ENCODE data around the gene KAT8. TPM values are rescaled to one million over a fixed set of nuclear protein-coding genes. Genes with fewer than 3 reads are reported as not detected.
A peak's percentile ranks its signal among the peaks of the same experiment; 100 is the strongest.
"Not testable (repeated sequence)": the region's sequence is repeated elsewhere in the genome, so short reads cannot be mapped to it uniquely, and the experiment has no call there.

Gene KAT8
- total RNA-seq, 1 donor from 2014 or later = 67.3 TPM

DNA sequence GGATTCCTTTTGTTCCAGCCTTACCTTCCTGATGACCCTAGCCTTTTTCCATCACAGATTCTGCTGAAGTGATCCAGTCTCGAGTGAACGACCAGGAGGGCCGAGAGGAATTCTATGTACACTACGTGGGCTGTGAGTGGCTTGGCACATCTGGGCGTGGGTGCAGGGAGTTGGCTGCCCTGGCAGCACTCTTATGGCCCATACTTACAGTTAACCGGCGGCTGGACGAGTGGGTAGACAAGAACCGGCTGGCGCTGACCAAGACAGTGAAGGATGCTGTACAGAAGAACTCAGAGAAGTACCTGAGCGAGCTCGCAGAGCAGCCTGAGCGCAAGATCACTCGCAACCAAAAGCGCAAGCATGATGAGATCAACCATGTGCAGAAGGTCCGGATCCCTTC is 2.7 kb downstream of the KAT8 start:
- intact Hi-C loops (cut with DNase I) = no loop called here
- DNase-seq (ENCODE audit: low spot score) = no peak
- ATAC-seq = no peak

DNA sequence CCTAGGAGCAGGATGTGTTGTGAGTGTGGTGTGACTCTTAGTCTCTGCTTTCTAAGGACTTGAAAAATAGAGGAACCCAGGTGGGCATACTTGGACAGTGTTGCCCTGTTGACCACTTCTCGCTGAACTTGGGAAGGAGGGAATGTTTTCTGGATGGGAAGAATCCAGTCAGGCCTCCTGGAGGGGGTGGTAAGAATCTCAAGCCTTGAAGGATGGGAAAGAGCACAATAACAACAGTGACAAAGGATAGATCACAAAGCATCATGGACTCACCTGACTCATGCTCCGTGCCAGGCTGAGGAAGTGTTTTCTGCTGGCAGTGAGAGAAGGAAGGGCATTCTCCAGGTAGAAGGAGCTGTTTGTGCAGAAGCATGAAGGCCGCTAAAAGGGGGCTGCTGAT is 8.4 kb downstream of the KAT8 start:
- ATAC-seq (no peak), DNase-seq (ENCODE audit: low spot score) (no peak)
- intact Hi-C loops (cut with DNase I) = no loop called here

DNA sequence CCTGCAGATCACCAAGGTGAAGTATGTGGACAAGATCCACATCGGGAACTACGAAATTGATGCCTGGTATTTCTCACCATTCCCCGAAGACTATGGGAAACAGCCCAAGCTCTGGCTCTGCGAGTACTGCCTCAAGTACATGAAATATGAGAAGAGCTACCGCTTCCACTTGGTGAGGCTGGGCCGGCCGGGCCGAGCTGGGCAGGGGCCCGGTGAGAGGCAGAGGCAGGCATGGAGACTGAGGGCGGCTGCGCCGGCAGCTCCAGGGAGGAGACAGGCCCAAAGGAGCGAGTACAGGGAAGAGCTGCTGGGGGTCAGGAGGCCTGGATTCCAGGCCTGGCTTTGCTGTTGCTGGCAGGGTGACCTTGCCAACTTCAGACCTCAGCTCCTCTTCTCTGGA is 9.7 kb downstream of the KAT8 start:
- no peak for DNase-seq (ENCODE audit: low spot score)
- no peak for ATAC-seq
- intact Hi-C loops (cut with DNase I) = no loop called here

DNA sequence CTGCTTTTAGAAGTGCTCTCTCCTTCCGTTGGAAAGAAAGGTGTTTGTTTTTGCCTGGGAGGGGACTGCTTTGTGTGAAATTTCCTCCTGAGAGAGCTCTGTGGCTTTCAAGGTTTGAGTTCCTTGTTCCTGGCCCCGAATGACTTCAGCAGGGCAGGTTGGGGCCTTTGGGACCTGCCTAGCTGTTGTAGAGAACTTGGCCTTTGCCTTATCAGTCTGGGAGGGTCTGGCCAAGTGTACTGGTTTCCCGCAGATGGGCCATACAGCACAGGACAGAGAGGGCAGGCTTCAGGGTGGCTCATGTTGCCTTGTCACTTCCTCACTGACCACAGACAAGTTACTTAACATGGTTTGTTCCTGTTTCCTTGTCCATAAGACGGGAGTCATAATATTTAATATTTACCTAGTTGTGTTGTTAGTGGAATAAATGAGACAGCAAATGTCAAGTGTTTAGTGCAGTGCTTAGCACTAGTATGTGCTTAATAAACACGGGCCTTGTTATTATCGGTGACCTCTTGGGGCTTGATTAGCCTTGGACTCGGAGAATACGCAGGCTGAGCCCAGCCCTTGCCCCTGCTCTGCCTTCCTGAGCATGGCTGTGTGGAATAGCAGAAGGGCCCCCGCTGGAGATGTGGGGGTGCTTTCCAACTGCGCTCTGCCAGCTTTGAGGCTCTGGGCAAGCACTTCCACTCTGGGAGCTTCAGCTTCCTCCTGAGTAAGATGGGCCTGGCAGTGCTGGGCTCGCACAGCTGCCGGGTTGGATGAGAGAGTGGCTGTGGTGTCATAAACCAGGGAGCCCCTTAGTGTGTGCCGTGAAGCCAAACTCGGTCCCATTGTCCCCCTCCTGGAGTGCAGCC is 11.5 kb downstream of the KAT8 start:
- ATAC-seq = peak; percentile 70
- intact Hi-C loops (cut with DNase I) = no loop called here
- DNase-seq (ENCODE audit: low spot score) = no peak

DNA sequence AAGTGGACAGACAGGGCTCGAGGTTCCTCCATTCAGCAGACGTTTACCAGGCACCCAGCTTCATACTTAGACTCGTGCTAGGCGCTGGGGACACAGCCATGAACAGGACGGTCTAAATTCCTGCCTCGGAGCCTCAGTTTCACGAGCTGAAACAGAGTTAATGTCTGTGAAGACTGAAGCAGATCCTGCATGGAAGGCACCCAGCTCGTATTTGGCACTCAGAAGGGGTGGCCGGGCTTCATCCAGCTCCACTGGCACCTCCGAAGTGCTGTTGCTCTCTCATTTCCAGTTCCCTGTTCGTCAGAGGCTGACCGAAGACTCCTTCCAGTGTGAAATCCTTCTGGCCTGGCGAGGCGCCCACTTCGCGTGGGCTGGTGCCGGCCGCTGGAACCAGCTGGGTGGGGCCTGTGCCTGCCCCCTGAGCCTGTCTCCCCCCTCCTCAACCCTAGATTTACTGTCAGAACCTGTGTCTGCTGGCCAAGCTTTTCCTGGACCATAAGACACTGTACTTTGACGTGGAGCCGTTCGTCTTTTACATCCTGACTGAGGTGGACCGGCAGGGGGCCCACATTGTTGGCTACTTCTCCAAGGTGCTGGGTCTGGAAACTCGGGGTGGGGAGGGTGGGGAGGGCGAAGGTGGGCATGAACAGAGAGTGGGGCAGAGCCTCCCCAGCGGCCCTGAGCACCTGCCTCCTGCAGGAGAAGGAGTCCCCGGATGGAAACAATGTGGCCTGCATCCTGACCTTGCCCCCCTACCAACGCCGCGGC is 12.3 kb downstream of the KAT8 start:
- DNase-seq (ENCODE audit: low spot score) (no peak), ATAC-seq (peak; percentile 51)
- intact Hi-C loops (cut with DNase I) = no loop called here

DNA sequence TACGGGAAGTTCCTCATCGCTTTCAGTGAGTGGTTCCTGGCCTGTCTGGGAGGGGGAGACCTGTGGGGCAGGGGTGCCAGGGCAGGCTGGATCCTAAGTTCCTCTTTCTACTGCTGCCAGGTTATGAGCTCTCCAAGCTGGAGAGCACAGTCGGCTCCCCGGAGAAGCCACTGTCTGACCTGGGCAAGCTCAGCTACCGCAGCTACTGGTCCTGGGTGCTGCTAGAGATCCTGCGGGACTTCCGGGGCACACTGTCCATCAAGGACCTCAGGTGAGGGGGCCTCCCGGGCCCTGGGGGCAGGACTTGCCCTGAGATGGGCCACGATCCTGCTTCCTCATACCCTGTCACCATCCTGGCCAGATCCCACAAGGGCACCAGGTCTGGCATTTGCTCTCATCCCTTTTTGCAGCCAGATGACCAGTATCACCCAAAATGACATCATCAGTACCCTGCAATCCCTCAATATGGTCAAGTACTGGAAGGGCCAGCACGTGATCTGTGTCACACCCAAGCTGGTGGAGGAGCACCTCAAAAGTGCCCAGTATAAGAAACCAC is 12.9 kb downstream of the KAT8 start:
- intact Hi-C loops (cut with DNase I) = no loop called here
- ATAC-seq = no peak
- DNase-seq (ENCODE audit: low spot score) = no peak

DNA sequence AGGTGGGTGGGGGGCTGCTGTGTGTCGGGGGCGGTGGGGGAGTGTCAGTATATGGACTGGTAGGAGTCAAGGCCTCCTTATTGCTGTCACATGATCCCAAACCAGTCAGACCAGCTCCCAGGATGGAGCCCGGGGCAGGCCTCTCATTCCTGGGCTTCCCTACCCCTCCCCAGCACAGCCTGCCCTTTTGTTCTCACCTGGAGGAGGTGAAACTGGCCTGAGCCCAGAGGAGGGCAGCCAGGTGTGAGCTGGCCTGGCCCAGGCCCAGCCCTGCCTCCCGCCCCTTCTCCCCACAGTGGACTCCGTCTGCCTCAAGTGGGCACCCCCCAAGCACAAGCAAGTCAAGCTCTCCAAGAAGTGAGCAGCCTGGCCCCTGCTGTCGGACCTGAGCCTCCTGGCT is 13.4 kb downstream of the KAT8 start:
- intact Hi-C loops (cut with DNase I) = no loop called here
- ATAC-seq (no peak), DNase-seq (ENCODE audit: low spot score) (no peak)

DNA sequence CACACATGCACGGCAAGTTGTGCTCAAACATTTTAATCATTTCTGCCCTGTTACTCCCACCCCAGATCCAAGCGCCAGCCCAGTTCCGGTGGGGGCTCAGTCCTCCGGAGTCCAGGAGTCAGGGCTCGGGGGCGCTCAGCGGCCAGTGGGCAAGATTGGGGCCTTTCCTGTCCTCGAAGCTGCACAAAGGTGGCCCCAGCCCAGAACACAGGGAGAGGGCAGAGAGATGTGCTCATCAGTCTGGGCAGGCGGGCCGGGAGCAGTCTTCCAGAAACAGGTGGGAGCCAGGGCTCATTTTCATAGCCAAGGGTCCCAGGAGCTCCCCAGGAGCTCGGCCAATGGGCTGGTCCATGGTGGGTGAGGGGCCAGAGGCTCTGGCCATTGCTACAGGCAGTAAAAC is 14.0 kb downstream of the KAT8 start:
- no peak for ATAC-seq
- no peak for DNase-seq (ENCODE audit: low spot score)
- intact Hi-C loops (cut with DNase I) = no loop called here

DNA sequence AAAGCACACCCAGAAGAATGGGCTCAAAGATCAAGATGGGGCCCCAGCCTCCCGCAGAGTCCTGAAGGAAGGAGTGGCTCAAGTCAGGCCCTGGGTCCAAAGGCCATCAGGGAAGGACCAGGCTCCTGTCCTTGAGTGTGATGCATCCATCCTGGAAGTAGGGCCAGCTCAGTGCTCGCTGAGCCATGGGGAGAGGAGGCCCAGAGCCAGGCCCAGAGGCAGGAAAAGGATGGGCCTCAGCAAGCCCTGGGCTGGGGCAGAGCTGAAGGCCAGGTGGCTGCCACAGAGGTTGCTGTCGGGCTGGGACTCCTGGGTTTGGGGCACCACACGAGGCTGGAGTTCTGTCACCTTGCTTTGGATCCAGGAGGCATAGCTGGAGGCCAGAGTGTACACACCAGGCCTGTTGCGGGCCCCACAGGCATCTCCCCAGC is 14.4 kb downstream of the KAT8 start:
- ATAC-seq (no peak), DNase-seq (ENCODE audit: low spot score) (no peak)
- intact Hi-C loops (cut with DNase I) = no loop called here

DNA sequence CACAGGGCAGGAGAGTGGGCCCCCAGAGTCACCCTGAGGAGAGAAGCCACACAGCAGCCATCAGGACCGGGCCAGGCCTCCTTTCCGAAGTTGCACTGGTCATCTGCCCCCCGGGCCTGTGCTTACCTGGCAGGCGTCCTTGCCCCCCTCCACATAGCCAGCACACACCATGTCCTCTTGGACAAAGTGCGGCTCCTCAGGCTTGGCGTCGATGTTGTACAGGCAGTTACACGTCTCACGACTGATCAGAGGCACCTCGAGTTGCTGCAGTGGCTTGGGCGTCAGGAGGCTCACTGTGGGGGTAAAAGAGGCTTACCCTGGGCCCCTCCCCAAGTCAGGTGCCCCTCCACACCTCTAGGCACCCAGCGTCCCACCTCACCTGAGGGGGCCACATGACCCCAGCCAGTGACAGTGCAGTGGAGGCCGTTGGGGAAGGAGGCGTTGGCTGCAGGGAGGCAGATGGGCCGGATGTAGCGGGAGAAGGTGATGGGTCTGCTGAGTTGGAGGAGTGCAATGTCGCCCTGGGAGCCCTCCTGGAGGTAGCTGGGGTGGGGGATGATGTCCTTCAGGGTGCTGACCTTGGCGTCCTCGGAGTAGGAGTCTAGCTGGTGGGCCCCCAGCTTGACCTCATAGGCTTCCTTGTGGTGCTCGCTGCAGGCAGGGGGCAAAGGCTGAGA is 15.0 kb downstream of the KAT8 start:
- intact Hi-C loops (cut with DNase I) = no loop called here
- ATAC-seq = no peak
- no peak for DNase-seq (ENCODE audit: low spot score)

DNA sequence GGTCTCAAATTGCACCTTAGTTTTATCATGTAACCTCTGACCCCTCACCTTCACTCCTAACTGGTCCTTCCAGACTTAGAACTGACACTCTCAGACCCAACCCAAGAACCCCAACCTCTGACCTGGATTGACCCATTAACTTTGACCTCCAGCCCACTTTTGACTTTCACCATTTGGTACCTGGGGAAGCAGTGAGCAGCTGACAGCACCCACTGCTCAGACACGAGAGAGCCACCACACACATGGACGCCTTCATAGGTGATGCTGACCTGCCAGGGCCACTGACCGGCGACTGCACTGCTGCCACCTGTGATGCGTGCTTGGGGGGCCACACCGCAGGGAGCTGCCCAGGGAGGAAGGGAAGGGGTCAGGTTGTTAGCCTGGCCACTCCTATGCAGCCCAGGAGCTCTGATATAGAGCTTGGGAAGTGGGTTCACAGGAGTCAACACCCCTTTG is 15.6 kb downstream of the KAT8 start:
- no peak for ATAC-seq
- intact Hi-C loops (cut with DNase I) = no loop called here
- DNase-seq (ENCODE audit: low spot score) = no peak

DNA sequence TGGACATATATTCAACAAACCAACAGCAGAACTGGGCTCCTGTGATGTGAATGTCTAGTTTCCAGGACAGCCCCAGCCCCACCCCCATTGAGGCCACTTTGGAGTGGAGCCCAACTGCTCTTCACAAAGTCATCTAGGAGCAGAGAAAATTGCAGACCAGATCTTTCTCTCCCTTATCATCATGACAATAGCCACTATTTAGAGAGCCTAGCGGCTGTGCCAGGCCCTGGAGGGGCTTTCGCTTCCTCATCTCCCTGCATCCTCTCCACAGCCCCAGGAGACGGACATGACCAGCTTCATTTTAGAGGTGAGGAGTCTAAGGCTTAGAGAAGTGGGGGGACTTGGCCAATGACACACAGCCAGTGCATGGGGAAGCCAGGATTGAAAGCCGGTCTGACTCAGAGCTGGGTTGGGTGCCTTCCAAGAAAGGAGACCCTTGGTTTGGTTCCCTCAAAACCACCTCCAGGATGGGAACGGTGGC is 16.7 kb downstream of the KAT8 start:
- DNase-seq (ENCODE audit: low spot score) (no peak), ATAC-seq (no peak)
- intact Hi-C loops (cut with DNase I) = no loop called here

DNA sequence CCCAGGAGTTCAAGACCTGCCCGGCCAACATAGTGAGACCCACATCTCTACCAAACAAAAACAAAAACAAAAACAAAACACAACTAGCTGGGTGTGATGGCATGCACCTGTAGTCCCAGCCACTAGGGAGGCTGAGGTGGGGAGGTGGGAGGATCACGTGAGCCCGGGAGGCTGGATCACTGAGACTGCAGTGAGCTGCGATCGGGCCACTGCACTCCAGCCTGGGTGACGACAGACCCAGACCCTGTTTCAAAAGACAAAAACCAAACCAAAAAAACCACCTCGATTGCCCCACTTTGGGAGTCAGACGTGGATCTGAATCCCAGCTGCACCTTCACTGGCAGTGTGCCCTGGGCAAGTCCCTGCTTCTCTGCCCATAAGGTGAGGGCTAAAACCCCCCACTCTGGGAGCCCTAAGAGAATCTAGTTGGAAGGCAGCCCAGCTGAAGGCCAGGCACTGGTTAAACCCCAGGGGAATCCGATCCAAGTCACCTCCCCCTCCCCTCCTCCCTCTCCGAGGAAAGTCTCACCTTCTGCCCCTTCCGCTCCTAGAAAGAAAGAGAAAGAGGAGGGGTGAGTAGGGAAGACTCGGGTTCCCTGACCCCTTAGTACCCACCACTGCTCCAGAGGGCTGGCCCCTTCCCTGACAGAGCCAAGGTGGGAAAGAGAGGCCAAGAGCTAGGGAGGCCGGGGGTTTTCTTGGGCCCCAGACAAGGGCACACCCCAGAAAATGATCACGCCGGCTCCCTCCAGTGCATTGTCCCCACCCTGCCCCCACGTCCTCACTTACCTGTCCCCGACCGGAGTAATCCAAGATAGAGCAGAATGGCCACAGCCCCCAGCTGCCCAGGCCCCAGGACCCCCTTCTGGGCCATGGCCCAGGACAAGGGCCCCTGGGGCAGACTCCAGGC is 17.4 kb downstream of the KAT8 start:
- ATAC-seq (no peak), DNase-seq (ENCODE audit: low spot score) (no peak)
- intact Hi-C loops (cut with DNase I) = no loop called here

DNA sequence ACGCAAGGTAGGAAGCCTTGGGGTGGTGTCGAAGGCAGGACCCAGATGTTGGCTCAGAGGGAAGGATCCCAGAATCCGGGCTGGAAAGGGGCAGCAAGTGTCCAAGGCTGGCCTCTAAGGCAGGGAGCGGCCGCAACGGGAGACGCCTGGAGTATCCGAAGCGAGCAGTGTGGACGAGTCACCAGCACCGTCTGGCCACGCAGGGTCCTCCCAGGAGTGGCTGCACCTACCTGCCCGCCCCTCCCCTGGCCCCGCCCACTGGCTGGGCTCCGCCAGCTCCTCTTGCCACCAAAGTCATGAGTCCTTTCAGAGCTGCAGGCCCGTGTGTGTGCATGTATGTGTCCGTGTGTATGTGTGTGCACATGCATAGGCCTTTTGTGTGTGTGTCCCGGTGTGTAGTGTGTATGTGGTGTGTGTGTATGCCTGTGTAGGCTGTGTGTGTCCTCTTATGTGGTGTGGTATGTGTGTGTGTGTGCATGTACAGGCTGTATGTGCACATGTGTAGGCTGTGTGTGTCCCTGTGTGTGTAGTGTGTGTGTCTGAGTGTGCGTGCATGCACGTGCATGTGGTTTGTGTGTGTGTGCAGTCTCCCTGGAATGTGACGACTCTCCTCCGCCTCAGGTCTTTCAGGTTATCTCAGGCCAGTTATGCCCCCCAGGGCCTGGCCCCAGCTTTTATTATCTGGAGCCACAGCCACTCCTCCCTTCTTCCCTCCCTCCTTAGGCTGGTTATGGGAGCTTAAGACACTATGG is 18.2 kb downstream of the KAT8 start, which contains the start of gene PRSS8:
Gene PRSS8 (minus strand): TSS at position 193 of the 752 bp plus-strand sequence. CDS start 229 bp downstream, outside the sequence.
- intact Hi-C loops (cut with DNase I) = no loop called here
- ATAC-seq = no peak
- no peak for DNase-seq (ENCODE audit: low spot score)

DNA sequence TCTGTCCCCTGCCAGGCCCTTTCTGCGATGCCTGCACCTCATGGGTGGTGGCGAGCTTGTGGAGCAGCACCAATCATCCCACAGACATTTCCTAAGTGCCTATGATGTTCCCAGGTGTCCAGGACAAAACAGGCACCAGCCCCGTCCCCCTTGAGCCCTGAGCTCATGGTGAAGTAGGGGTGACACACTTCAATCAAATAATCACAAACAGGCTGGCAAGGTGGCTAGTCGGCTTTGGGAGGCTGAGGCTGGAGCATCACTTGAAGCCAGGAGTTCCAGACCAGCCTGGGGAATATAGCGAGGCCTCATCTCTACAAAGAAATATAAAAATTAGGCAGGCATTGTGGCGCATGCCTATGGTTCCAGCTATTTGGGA is 18.8 kb downstream of the KAT8 start:
- no peak for DNase-seq (ENCODE audit: low spot score)
- intact Hi-C loops (cut with DNase I) = no loop called here
- ATAC-seq = no peak

DNA sequence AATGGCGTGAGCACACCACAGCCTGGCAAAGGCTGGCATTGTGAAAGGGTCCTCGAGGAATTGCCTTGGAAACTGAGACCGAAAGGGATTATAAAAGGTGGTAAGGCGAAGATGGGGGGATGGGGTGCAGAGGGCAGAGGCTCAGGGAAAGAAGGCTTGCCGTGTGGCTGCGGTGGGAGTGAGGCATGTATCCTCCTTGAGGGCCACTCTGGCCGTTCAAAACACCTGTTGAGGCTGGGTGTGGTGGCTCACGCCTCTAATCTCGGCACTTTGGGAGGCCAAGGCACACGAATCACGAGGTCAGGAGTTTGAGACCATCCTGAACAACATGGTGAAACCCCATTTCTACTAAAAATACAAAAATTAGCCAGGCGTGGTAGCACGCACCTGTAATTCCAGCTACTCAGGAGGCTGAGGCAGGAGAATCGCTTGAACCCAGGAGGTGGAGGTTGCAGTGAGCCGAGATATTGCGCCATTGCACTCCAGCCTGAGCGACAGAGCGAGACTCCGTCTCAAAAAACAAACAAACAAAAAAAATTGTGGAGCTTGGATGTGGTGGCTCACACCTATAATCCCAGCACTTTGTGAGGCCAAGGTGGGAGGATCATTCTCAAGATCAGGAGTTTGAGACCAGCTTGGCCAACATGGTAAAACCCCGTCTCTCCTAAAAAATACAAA is 19.5 kb downstream of the KAT8 start:
- DNase-seq (ENCODE audit: low spot score); intact Hi-C loops (cut with DNase I); ATAC-seq: not testable (repeated sequence)

Measured in sciatic nerve (tissue), 2 donors.